Measurements from ENCODE around the gene REC114.
"Not testable (repeated sequence)": the region's sequence is repeated elsewhere in the genome, so short reads cannot be mapped to it uniquely, and the experiment has no call there.

Gene REC114, protein sequence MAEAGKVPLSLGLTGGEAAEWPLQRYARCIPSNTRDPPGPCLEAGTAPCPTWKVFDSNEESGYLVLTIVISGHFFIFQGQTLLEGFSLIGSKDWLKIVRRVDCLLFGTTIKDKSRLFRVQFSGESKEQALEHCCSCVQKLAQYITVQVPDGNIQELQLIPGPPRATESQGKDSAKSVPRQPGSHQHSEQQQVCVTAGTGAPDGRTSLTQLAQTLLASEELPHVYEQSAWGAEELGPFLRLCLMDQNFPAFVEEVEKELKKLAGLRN

DNA sequence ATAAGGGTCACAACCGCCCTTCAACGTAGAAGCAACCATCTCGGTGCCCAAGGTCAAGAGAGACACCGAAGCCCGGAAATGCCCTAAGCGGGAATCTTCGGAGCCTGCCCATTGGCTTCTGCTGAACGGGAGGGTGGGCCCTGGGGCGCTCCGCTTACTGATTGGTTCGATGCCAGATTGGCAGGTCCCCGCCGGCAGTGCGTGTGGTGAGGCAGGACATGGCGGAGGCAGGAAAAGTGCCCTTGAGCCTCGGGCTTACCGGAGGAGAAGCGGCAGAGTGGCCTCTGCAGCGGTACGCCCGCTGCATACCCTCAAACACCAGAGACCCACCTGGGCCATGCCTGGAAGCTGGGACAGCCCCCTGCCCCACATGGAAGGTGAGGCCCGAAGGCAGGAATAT lies at the start of gene REC114:
Gene REC114 (plus strand): TSS at position 197 of the 400 bp plus-strand sequence. CDS start 22 bp downstream, at position 219.
- no peak for DNase-seq

DNA sequence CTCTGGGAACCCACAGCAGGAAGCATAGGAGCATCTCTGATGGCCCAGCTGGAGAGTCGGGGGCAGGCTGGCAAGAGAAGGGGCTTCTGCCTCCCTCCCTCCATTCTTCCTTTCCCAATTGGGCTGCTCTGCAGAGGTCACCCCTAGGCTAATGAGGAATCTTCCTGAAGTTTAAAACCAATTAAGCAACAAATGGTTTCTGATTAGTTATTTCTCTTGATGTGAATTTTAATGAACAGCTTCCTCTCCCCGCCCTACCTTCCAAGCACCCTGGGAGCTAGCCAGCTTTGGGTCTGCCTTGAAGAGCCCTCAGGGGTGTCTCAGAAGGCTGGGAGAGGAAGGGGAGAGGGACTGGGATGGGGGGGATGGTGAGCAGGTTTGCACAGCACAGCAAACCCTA lies 49.6 kb upstream of the REC114 start:
- DNase-seq = no peak

DNA sequence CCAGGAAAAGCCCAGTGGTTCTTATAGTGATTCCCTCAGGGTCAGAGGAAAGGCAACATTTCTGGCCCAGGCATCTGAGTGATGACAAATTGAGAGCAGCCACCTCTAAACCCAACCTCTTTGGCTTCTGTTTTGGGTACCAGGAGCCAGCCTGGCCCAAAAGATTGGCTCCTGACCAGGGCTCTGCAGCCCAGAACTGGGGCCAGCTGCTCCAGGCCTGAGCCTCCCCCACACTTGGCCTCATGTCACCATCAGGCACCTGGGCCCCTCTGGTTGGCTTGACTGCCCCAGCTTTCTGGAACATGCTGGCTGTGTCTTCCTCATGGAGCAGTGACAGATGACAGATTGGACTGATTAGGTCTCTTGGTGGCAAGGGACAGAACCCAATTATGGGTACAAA lies 48.2 kb upstream of the REC114 start:
- no peak for DNase-seq

DNA sequence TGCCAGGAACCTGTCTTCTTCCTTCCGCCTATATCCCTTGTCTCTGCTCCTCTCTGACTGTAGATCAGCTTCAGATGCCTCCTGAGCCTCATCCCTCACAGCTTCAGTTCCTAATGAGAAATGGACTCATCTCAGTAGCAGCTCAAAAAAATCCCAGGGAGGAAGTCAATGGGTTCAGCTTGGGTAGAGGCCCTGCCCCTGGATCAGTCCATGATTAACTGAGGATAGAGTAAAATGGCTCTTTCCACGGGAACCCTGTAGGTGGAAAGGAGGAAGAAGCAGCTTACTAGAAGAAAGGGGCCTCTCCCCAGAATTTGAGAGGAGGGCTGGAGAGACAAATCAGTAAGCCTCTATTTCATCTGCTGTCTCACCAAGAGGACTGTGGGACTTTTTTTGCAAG lies 47.3 kb upstream of the REC114 start:
- DNase-seq = no peak

DNA sequence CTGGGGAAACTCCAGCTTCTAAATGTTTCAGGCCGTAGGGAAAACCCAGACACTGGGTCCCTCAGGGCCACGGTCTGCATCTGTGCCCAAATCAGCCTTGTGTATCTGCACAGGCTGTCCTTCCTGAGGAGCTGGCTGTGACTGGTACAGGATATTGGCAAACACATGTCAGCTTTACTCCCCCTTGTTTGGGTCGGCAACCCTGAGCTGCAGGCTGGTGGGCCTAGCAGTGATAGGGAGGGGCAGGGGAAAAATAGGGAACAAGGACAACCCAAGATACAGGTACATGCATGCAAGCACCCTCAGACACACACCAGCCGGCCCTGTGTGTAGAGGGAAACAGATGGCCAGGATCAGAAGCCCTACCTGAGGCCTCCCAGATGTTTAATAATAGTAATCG lies 45.5 kb upstream of the REC114 start:
- no peak for DNase-seq

DNA sequence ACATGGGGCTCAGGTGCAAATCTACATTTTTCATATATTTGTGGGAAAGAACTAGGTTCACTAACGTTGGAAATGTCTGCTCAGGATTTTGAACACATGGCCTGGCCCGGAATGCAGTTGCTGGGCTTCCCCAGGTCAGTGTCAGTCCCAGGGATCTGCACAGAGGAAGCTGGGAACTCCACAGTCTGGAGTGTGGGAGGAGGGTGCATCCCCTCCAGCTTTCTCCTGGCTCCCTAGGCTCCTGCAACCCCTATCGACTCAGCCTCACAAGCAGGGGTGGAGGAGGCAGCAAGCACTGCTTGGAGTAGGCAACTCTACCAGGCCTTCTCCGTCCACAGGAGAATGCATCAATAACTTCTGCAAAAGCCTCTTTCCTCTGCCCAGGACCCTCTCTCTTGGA lies 44.1 kb upstream of the REC114 start:
- no peak for DNase-seq

DNA sequence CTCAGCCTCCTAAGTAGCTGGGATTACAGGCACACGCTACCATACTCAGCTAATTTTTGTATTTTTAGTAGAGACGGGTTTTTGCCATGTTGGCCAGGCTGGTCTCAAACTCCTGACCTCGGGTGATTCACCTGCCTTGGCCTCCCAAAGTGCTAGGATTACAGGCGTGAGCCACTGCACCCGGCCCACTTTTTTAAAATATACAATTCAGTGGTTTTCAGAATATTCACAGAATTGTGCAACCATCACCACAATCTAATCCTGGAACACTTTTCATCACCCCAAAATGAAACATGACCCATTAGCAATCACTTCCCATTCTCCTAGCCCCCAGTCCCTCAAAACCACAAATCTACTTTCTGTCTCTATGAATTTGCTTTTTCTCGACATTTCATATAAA lies 42.7 kb upstream of the REC114 start:
- DNase-seq = not testable (repeated sequence)

DNA sequence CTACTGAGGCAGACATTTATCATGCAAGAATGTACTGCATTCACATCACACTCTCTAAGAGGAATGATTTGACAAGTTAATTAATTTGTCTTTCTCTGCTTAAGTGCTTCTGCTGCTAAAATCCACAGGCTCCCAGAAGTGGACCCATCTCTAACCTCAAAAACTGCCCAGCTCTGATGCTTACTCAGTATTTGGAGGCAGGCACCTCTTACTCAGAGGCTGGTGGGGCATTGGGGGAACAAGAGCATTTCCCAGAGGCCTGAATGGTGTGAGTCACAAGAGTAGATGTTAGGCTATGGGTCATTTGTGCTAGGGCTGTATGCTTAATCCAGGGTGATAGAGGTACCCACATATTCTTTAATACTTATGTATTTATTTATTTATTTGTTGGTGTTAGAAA lies 39.8 kb upstream of the REC114 start:
- no peak for DNase-seq

DNA sequence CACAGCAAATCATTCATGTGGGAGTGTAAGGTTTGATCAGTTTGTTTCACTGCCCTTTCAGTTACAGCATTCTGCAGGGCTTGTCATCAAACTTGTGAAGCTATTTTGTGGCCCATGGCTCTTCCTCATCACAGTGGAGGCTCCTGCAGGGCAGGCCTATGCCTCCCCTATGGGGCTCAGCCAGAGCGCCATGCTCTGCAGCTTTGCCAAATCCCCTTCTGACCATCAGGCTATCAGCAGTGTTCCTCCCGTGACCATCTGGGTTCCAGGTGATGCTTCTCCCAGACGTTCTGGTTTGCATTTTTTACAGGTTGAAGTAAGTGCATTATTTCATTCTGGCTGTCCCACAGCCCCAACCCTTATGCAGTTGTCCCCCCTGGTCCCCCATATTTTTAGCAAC lies 28.1 kb upstream of the REC114 start:
- DNase-seq = no peak

DNA sequence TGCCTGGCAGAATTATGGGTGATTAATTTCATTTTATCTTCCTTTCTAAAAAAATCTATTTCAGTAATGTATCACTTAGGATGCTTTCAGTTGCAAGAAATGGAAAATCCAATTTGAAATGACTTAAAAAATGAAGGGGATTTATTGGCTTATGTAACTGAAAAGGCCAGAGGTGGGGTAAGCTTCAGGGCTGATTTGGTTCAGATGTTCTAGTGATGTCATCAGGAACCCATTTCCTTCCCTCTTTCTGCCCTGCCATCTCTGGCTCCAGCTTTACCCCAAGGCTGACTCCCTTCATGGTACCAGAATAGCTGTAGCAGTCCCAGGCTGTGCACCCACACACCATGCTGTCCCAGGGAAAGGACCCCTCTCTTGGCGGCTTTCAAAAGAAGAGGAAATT lies 18.5 kb upstream of the REC114 start:
- no peak for DNase-seq

DNA sequence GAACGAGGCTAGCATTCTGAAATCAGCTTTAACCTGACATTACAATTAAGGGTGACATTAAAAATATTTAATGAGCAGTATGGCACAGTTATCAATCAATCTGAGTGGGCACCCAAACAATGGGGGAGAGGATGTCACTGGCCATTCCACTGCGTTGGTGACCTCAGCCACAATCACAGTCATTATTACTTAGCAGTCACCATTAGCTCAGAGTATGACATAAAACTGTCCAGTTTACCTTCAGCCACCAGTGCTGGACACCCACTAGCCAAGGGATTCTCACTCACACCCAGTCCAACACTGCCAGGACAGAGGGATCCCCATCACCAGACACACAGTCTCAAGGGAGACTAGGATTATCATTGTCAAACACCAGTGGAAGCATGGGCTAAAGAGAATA lies 17.5 kb upstream of the REC114 start:
- DNase-seq = no peak

DNA sequence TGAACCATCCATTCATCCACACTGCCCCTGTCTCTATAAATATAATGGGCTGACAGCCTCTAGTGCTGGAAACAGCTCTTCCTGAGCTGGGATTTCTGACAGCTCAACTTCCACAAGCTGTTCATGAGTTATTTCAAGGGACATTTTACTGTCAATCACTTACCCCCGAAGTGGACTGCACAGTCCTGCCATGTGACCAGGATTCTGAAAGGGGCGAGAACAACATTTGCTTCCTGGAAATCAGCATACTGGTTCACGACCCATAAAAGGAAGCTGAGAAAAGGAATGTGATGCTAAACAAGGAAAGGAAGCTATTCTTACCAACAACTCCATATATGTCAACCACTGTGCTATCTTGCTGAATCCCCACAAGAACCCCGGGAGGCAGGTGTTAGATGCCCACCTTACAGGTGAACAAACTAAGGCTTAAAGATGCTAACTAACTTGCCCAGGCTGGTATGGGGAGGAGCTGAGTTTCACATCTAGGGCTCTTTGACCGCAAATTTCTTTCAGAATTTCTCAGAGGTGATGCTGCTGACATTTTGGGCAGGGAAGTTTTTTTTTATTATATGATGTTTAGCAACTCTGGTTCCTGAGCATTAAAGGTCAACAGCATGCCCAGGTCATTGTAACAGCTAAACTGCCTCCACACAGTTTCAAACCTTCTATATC lies 16.5 kb upstream of the REC114 start:
- no peak for DNase-seq

DNA sequence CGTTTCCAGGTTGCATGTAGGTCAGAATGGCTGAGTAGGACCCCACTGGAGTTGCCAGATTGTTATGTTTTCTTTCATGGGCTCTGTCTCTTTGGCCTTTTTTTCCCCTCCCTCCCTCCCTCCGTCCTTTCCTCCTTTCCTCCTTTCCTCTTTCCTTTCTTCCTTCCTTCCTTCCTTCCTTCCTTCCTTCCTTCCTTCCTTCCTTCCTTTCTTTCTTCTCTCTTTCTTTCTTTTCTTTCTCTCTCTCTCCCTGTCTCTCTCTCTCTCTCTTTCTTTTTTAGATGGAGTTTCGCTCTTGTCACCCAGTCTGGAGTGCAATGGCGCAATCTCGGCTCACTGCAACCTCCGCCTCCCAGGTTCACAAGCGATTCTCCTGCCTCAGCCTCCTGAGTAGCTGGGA lies 11.6 kb upstream of the REC114 start:
- DNase-seq = not testable (repeated sequence)

DNA sequence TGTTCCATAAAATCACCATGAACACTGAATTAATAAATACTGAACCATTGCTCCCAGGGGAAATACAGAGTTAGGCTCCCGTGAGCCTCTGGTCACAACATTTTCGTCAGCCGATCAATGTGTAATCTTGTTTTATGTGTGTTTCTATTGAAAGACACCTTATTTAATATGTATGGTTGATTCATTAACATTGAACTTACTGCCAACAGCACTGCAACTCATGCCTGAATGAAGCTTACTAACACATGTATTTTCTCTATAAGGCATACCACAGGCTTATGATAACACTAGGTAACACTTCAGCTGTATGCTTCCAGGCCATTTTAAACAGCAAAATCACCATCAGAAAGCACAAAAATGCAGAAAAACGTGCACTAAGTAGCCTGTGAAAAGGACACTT lies 9.1 kb upstream of the REC114 start:
- no peak for DNase-seq

DNA sequence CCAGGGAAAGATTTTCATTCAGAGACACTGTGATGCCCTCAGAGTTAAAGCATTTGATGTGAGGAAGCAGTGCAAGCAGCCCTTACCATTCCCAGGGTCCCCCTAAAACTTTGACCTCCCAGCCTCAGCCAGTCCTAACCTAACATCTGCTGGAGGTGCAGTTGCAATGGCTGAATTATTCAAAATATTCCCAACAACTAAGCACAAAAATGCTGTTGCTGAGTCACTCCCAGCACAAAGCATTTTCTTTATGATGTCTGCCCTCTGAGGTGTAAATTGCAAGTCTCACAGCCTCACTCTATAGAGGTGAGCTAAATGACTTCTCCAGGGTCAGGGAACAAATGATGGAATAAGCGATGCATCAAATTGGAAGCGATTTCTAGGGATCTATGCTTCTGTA lies 6.4 kb upstream of the REC114 start:
- DNase-seq = no peak

DNA sequence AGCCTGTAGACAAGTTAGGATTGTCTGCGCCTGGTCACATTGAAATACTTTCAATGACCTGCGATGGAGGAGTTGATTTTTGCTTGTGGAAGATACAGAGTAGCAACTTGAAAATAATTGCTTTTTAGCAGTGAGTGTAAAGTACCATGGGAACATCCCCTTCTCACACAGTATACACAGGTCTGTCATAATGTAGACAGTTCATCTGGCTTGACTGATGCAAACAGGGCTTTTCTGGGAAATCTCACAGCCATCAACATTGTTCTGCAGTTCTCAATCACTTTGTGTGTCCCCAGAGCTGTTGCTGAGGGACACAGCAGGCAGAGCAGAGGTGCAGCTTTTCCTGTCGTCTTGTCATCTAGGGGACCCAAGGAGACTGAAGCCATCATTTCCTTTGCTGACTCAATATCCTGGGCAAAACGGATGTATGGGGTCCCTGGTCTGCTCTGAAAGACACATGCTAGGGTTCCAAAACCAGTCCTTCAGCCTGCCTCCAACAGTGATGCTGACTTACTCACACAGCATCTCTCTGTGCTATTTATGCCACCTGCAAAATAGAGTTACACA lies 5.3 kb upstream of the REC114 start:
- DNase-seq = no peak

DNA sequence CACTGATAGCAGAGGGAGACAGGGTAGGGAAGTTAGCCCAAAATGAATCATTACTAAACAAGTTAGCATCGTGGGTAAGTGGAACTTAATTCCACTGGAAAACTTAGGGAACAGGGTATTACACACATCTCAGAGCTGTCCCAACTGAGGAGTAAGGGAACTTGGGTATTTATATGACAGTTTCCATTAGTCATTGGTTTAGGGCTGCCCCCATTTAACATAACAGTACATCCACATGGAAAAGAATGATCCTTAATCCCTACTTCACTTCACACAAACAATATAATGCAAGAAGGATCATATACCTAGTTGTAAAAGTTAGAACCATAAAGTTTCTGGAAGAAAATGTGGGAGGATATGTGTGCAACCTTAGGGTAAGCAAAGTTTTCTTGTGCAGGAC lies 4.3 kb upstream of the REC114 start:
- DNase-seq = no peak

DNA sequence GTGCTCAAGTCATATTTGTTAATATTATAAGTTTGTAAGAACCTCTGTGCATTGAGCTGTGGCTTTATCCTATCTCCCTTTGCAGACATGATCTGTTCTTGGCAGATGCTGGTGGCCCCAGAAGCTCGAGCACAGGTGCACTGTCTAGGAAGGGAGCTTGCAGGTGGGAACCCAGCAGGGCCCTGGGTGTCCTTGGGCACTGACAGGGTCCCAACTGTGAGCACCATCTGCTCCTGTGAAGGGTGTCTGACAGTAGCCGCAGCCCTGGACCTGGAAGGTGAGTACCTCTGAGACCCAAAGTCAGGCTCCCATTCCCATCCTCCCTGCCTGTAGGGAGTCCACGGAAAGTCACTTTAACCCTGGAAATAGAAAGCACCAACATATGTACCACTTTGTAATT lies 2.4 kb upstream of the REC114 start:
- DNase-seq = no peak

DNA sequence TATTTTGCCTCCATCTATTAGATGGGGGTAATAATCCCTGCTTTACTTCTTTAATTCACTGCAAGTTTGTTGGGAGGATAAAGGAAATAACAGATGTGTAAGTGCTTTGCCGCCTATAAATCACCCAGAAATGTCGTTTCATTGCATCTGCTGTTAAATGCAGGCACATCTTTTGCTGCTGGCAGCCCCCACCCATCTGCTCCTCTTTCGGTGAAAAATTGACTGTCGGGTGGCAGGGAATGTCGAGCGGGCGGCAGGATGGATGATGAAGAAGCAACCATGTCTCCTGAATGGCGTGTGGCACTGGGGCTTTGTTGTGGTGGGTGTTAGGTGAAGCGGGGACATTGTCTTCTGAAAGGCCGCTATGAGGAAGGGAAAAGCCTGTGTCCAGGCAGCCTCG lies 543 bp upstream of the REC114 start:
- no peak for DNase-seq

DNA sequence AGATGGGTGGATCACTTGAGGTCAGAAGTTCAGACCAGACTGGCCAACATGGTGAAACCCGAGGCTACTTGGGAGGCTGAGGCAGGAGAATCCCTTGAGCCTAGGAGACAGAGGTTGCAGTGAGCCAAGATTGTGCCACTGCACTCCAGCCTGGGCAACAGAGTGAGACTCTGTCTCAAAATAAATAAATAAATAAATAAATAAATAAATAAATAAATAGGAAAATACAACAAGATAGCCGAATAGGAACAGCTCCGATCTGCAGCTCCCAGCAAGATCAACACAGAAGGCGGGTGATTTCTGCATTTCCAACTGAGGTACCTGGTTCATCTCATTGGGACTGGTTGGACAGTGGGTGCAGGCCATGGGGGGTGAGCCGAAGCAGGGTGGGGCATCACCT lies 4.5 kb downstream of the REC114 start:
- not testable (repeated sequence) for DNase-seq

DNA sequence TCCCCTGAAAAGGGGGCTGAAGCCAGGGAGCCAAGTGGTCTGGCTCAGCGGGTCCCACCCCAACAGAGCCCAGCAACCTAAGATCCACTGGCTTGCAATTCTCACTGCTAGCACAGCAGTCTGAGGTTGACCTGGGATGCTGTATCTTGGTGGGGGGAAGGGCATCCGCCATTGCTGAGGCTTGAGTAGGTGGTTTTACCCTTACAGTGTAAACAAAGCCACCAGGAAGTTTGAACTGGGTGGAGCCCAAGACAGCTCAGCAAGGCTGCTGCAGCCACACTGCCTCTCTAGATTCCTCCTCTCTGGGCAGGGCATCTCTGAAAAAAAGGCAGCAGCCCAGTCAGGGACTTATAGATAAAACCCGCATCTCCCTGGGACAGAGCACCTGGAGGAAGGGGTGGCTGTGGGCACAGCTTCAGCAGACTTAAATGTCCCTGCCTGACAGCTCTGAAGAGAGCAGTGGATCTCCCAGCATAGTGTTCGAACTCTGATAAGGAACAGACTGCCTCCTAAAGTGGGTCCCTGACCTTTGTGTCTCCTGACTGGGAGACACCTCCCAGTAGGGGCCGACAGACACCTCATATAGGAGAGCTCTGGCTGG lies 5.3 kb downstream of the REC114 start:
- not testable (repeated sequence) for DNase-seq

DNA sequence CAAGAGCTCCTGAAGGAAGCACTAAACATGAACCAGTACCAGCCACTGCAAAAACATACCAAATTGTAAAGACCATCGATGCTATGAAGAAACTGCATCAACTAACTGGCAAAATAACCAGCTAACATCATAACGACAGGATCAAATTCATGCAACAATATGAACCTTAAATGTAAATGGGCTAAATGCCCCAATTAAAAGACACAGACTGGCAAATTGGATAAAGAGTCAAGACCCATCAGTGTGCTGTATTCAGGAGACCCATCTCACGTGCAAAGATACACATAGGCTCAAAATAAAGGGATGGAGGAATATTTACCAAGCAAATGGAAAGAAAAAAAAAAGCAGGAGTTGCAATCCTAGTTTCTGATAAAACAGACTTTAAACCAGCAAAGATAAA lies 7.0 kb downstream of the REC114 start:
- not testable (repeated sequence) for DNase-seq

DNA sequence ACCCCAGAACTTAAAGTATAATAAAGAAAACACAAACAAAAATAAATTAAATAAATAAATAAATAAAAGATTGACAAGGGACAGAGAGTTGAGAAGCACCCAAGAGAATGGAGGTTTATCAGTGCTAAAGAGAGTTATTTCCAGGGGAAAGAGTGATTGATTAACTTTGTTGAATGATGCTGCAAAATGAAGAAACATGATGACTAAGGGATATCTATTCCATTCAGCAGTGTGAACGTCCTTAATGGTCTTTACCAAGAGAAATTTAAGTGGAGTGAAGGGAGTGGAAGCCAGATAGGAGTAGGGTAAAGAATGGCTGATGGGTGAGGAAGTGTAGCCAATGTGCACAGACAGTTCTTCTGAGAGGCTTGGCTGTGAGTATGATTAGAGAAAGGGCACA lies 11.1 kb downstream of the REC114 start:
- no peak for DNase-seq

DNA sequence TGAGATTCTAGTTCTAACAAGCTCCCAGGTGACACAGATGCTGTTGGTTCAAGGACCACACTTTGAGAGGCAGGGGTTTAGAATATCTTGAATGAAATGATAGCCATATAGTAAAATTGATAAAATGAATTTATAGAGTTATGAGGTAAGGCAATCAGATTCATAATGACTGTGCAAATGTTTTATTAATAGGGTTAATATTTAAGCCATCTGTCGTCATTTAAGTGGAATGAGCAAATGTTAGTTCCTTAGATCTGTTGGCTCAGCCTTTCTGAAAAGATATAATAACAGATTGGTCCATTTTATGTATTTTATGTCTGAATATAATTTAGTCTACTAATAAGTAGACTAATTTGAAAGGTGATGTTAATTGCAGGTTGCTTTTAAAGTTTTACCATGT lies 12.9 kb downstream of the REC114 start:
- no peak for DNase-seq

Measured in NCI-H2081 treated with DMSO at 0.1 percent for 48 hours (cell line).